Right lobe of liver (tissue), 4 donors: ENCODE results near the gene RNF186.

Source experiments
- POLR2A ChIP-seq: fragments of 450-650 bp; IDR thresholded peaks from one replicate; pipeline ENCODE4 v1.6.1; 2017; ENCODE audit warnings: antibody characterized with exemption, mild to moderate bottlenecking
- TF ChIP-seq, protein P1 (sequence below), 4 donors: fragments of 200-600 bp in 3 of 4; fragments of 450-650 bp in 1 of 4; IDR thresholded peaks; one replicate each; pipeline versions ENCODE4 v1.5.1 to v1.8.0; 2016 to 2022; ENCODE audit warnings: antibody characterized with exemption in 4 of 4, mild to moderate bottlenecking in 2 of 4
- donor health status: DM: no; HTN: no; CAD: no.
- donor health status: DM: no; HTN: no; CAD: no.
- donor health status: DM: no; HTN: yes; CAD: no.

DNA sequence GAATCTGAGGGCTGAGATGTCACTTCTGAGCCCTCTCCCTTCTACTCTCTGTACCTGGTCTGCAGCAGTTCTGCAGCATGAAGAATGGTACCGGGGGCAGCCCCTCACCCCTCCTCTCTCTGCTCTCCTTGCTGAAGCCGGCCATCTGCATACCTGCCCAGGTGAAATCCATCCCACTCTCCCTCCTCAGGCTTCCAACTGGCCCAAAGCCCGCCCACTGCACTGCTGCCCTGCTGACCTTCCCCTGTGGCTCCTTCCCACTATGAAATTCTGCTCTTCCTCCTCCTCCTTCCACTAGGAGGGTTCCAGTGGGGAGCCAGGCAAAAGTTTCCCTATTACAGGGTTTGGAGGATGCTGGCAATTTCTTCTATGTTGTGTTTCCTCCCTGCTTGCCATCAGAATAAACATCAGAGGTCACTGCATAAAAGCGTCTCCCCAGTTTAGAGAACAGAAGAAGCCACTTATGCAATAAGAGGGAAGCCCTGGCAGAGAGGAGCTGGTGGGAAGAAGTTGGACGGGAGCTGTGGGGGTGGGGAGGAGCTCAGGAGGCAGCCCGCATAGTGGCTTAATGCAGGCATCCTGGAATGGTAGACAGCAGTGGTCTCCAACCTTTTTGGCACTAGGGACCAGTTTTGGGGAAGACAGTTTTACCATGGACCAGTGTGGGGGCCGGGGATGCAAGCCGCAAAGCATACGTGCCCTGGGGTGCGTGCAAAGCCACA lies 45.7 kb downstream of the RNF186 start:
- TF ChIP-seq, protein P1, sequence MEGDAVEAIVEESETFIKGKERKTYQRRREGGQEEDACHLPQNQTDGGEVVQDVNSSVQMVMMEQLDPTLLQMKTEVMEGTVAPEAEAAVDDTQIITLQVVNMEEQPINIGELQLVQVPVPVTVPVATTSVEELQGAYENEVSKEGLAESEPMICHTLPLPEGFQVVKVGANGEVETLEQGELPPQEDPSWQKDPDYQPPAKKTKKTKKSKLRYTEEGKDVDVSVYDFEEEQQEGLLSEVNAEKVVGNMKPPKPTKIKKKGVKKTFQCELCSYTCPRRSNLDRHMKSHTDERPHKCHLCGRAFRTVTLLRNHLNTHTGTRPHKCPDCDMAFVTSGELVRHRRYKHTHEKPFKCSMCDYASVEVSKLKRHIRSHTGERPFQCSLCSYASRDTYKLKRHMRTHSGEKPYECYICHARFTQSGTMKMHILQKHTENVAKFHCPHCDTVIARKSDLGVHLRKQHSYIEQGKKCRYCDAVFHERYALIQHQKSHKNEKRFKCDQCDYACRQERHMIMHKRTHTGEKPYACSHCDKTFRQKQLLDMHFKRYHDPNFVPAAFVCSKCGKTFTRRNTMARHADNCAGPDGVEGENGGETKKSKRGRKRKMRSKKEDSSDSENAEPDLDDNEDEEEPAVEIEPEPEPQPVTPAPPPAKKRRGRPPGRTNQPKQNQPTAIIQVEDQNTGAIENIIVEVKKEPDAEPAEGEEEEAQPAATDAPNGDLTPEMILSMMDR (IDR thresholded peaks at IDR 0.05): no peak
- TF ChIP-seq POLR2A: no peak
